GM12801 (cell line): ENCODE measurements around the gene ITPRIPL2.

Experiments
- CTCF ChIP-seq: IDR thresholded peaks from one replicate; pipeline ENCODE4 v1.5.1; 2011; ENCODE audit warnings: control low read depth; ENCODE audit not compliant: insufficient read length; ENCODE audit errors: extremely low read depth

ITPRIPL2 gene

GRCh38 chr16:19128454-19129200, 14.9 kb downstream of the ITPRIPL2 start:
- TF ChIP-seq CTCF = no peak

- TF ChIP-seq CTCF = no peak
Observed at GRCh38 chr16:19130385-19130784, 16.6 kb downstream of the ITPRIPL2 start.

GRCh38 chr16:19130852-19131824, 17.4 kb downstream of the ITPRIPL2 start:
- TF ChIP-seq CTCF = no peak

GRCh38 chr16:19131825-19132218, 18.1 kb downstream of the ITPRIPL2 start:
- no peak for TF ChIP-seq CTCF

- TF ChIP-seq CTCF = no peak
Observed at GRCh38 chr16:19132255-19132654, 18.5 kb downstream of the ITPRIPL2 start.

GRCh38 chr16:19132898-19133297, 19.1 kb downstream of the ITPRIPL2 start:
- no peak for TF ChIP-seq CTCF

GRCh38 chr16:19133600-19133999, 19.8 kb downstream of the ITPRIPL2 start:
- TF ChIP-seq CTCF = no peak
